ENCODE measurements around the gene MCTP1.

Gene MCTP1

GRCh38 chr5:94884311-94884710 is 400.6 kb downstream of the MCTP1 start:
- Histone ChIP-seq H3K9me3 (ENCODE audit: insufficient read depth, low read depth, low read length) (no peaks in the 10 kb centered on the region), H3K9ac (ENCODE audit: low read depth, low read length, poor library complexity, severe bottlenecking) (no peak overlapping the region), H3K27me3 (ENCODE audit: insufficient read depth, low read length, poor library complexity, severe bottlenecking) (no peaks in the 10 kb centered on the region), H4K20me1 (ENCODE audit: insufficient read depth, low read length, poor library complexity, severe bottlenecking) (no peaks in the 10 kb centered on the region), H3K79me2 (ENCODE audit: insufficient read depth, low read length) (no peaks in the 10 kb centered on the region), H3K36me3 (ENCODE audit: insufficient read depth, low read length) (no peaks in the 10 kb centered on the region), H3K4me1 (ENCODE audit: insufficient read depth, low read length, poor library complexity, severe bottlenecking) (no peaks in the 10 kb centered on the region), H3K9me2 (replicated peaks; ENCODE audit: low read depth, low read length) (no peaks in the 10 kb centered on the region), H3F3A (ENCODE audit: low read depth) (no peaks in the 10 kb centered on the region), H3K4me3 (ENCODE audit: low read length, poor library complexity, severe bottlenecking) (no peak overlapping the region), H3K4me2 (ENCODE audit: low read depth, low read length, poor library complexity, severe bottlenecking) (no peak overlapping the region), H2AFZ (ENCODE audit: low read length) (no peak overlapping the region)
- no peak for TF ChIP-seq EZH2phosphoT487 (IDR thresholded peaks at IDR 0.05; ENCODE audit: borderline replicate concordance)
- TF ChIP-seq, protein P1, sequence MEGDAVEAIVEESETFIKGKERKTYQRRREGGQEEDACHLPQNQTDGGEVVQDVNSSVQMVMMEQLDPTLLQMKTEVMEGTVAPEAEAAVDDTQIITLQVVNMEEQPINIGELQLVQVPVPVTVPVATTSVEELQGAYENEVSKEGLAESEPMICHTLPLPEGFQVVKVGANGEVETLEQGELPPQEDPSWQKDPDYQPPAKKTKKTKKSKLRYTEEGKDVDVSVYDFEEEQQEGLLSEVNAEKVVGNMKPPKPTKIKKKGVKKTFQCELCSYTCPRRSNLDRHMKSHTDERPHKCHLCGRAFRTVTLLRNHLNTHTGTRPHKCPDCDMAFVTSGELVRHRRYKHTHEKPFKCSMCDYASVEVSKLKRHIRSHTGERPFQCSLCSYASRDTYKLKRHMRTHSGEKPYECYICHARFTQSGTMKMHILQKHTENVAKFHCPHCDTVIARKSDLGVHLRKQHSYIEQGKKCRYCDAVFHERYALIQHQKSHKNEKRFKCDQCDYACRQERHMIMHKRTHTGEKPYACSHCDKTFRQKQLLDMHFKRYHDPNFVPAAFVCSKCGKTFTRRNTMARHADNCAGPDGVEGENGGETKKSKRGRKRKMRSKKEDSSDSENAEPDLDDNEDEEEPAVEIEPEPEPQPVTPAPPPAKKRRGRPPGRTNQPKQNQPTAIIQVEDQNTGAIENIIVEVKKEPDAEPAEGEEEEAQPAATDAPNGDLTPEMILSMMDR (conservative IDR thresholded peaks at IDR 0.05; ENCODE audit: low read length): no peak

DNA sequence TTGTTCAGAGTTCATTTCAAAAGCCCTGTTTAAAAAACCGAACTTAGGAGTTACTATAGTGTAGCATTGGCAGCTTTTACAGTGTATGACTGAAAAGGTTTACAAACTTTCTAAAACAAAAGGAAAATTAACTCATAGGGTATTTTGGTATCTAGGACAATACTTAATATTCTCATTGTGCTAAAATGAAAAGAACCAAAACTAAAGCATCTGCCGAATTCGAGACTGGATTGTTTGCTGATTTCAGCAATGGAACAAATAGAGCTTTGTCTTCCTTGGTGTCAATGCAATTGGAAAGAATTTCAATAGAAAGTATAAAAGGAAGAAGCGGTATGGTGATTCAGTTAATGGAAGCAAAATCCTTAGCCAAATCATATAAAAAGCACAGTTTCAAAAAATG is 412.4 kb downstream of the MCTP1 start:
- Histone ChIP-seq H3K9me3 (ENCODE audit: insufficient read depth, low read depth, low read length) (no peaks in the 10 kb centered on the region), H3K79me2 (ENCODE audit: insufficient read depth, low read length) (no peaks in the 10 kb centered on the region), H3K4me1 (ENCODE audit: insufficient read depth, low read length, poor library complexity, severe bottlenecking) (no peaks in the 10 kb centered on the region), H3F3A (ENCODE audit: low read depth) (no peaks in the 10 kb centered on the region), H3K9me2 (replicated peaks; ENCODE audit: low read depth, low read length) (no peaks in the 10 kb centered on the region), H3K4me3 (ENCODE audit: low read length, poor library complexity, severe bottlenecking) (no peak overlapping the region), H3K4me2 (ENCODE audit: low read depth, low read length, poor library complexity, severe bottlenecking) (no peak overlapping the region), H2AFZ (ENCODE audit: low read length) (no peak overlapping the region), H3K9ac (ENCODE audit: low read depth, low read length, poor library complexity, severe bottlenecking) (no peak overlapping the region), H3K27me3 (ENCODE audit: insufficient read depth, low read length, poor library complexity, severe bottlenecking) (no peaks in the 10 kb centered on the region), H4K20me1 (ENCODE audit: insufficient read depth, low read length, poor library complexity, severe bottlenecking) (no peaks in the 10 kb centered on the region), H3K36me3 (ENCODE audit: insufficient read depth, low read length) (no peaks in the 10 kb centered on the region)
- TF ChIP-seq EZH2phosphoT487 (IDR thresholded peaks at IDR 0.05; ENCODE audit: borderline replicate concordance): no peak
- TF ChIP-seq, protein P1 (conservative IDR thresholded peaks at IDR 0.05; ENCODE audit: low read length): no peak

DNA sequence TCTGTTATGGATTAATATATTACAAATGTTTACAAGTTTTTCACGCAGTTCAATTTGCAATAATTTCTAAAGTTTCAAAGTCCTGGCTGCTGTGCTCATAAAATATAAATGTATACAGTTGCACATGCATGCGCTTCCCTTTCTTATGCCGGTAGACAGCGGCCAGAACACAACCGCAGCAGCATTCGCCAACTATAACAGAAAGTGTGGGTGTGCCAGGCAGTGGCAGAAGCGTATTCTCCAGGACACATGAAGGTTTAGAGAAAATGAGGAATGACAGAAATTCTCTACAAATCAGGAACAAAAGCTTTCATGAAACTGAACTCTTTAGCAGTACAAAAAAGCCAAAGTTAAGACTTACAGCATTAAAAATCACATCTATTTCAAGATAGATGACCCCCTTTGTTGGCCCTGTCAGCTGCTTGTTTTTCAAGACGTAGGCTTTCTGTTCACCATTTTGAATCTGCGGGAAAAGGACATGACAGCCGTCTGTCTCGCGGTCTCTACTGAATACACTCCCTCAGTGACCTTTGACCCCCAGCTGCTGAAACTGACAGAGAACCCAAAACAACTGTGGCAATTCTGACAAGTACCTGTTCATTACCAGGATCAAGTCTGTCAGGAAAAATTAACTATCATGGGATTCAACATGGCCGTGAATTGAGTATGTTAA is 414.2 kb downstream of the MCTP1 start:
- Histone ChIP-seq H2AFZ (ENCODE audit: low read length) (no peak overlapping the region), H3K36me3 (ENCODE audit: insufficient read depth, low read length) (no peaks in the 10 kb centered on the region), H3K9ac (ENCODE audit: low read depth, low read length, poor library complexity, severe bottlenecking) (no peak overlapping the region), H4K20me1 (ENCODE audit: insufficient read depth, low read length, poor library complexity, severe bottlenecking) (no peaks in the 10 kb centered on the region), H3K4me1 (ENCODE audit: insufficient read depth, low read length, poor library complexity, severe bottlenecking) (no peaks in the 10 kb centered on the region), H3K79me2 (ENCODE audit: insufficient read depth, low read length) (no peaks in the 10 kb centered on the region), H3K4me3 (ENCODE audit: low read length, poor library complexity, severe bottlenecking) (no peak overlapping the region), H3K27me3 (ENCODE audit: insufficient read depth, low read length, poor library complexity, severe bottlenecking) (no peaks in the 10 kb centered on the region), H3K4me2 (ENCODE audit: low read depth, low read length, poor library complexity, severe bottlenecking) (no peak overlapping the region), H3K9me3 (ENCODE audit: insufficient read depth, low read depth, low read length) (no peaks in the 10 kb centered on the region), H3K9me2 (replicated peaks; ENCODE audit: low read depth, low read length) (no peaks in the 10 kb centered on the region), H3F3A (ENCODE audit: low read depth) (no peaks in the 10 kb centered on the region)
- TF ChIP-seq, protein P1 (conservative IDR thresholded peaks at IDR 0.05; ENCODE audit: low read length): no peak
- no peak for TF ChIP-seq EZH2phosphoT487 (IDR thresholded peaks at IDR 0.05; ENCODE audit: borderline replicate concordance)
